Measurements from ENCODE around the gene OPCML.

DNA sequence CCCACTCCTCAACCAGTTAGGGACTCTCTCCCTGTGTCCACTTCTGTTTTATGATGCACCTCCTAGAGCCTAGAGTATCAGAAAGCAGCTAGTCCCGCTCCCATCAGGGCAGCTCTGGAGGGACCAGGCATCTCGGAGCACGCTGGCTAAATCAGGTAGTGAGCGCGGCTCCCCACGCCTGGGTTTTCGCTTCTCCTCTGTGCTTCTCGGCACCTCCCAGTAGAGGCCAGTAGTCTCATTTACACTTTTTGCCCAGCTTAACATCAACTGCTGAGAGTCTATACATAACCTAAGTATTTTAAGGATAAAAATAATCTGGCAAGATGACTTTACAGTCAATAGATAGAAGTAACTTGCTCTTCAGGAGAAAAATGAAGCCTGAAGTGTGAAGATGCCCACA is 473.8 kb downstream of the OPCML start:
- TF ChIP-seq, protein P1, sequence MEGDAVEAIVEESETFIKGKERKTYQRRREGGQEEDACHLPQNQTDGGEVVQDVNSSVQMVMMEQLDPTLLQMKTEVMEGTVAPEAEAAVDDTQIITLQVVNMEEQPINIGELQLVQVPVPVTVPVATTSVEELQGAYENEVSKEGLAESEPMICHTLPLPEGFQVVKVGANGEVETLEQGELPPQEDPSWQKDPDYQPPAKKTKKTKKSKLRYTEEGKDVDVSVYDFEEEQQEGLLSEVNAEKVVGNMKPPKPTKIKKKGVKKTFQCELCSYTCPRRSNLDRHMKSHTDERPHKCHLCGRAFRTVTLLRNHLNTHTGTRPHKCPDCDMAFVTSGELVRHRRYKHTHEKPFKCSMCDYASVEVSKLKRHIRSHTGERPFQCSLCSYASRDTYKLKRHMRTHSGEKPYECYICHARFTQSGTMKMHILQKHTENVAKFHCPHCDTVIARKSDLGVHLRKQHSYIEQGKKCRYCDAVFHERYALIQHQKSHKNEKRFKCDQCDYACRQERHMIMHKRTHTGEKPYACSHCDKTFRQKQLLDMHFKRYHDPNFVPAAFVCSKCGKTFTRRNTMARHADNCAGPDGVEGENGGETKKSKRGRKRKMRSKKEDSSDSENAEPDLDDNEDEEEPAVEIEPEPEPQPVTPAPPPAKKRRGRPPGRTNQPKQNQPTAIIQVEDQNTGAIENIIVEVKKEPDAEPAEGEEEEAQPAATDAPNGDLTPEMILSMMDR (optimal IDR thresholded peaks at IDR 0.05 in 1 of 3, IDR thresholded peaks at IDR 0.05 in 1 of 3, conservative IDR thresholded peaks at IDR 0.05 in 1 of 3; ENCODE audit: extremely low read depth in 1 of 3, insufficient read depth in 2 of 3, low read length in 3 of 3) = no peak
- no peak for TF ChIP-seq EZH2 (IDR thresholded peaks at IDR 0.05; ENCODE audit: low read length)

Measured in keratinocyte (primary cell).